Measurements from ENCODE around the gene DCLK2. TPM values are rescaled to one million over a fixed set of nuclear protein-coding genes. Genes with fewer than 3 reads are reported as not detected.
A peak's percentile ranks its signal among the peaks of the same experiment; 100 is the strongest.

The DCLK2 gene
- total RNA-seq, 2 donors from 2014 or later = 0.20 to 0.42 TPM

- Mint-ChIP-seq H3K9me3 (no peaks in the 10 kb centered on the region), H3K4me3 (no peak overlapping the region), H3K36me3 (ENCODE audit: low read depth) (no peaks in the 10 kb centered on the region), H3K27ac (no peak overlapping the region), H3K27me3 (ENCODE audit: insufficient read depth) (peaks cover 60% of the 10 kb centered on the region), H3K4me1 (no peaks in the 10 kb centered on the region)
- H3K27me3 ChIP-seq (ENCODE audit: control insufficient read depth, insufficient read depth, low read length, poor library complexity, severe bottlenecking) = peaks cover 58% of the 10 kb centered on the region
- H3K9me3 ChIP-seq (ENCODE audit: control insufficient read depth, low read length) = no peaks in the 10 kb centered on the region
- H3K36me3 ChIP-seq (ENCODE audit: control insufficient read depth, insufficient read depth, low read length) = no peaks in the 10 kb centered on the region
- no peak overlapping the region for H3K9ac ChIP-seq (ENCODE audit: extremely low read depth, low read length, poor library complexity, severe bottlenecking)
- no peak overlapping the region for H3K4me3 ChIP-seq (ENCODE audit: low read length)
- DNase-seq = no peak
- H3K27ac ChIP-seq (ENCODE audit: low read depth, low read length) = peak overlapping the region; percentile 32
- no peaks in the 10 kb centered on the region for H3K4me1 ChIP-seq (ENCODE audit: control insufficient read depth, insufficient read depth, low read length)
- no peak for TF ChIP-seq CTCF (conservative IDR thresholded peaks at IDR 0.05)
- WGBS, 2 experiments (ENCODE audit: insufficient coverage in 1 of 2, insufficient read length in 1 of 2) = 67% methylated on average over 1 of the region's 1 CpG; no CpG with 5 or more reads in 1 of the 2 experiments
Measured at GRCh38 chr4:150082241-150082640, 4.0 kb downstream of the DCLK2 start.

- no peak overlapping the region for H3K9ac ChIP-seq (ENCODE audit: extremely low read depth, low read length, poor library complexity, severe bottlenecking)
- peaks cover 14% of the 10 kb centered on the region for H3K27me3 ChIP-seq (ENCODE audit: control insufficient read depth, insufficient read depth, low read length, poor library complexity, severe bottlenecking)
- H3K9me3 ChIP-seq (ENCODE audit: control insufficient read depth, low read length) = no peaks in the 10 kb centered on the region
- Mint-ChIP-seq H3K36me3 (ENCODE audit: low read depth) (no peaks in the 10 kb centered on the region), H3K4me3 (no peak overlapping the region), H3K27me3 (ENCODE audit: insufficient read depth) (peaks cover 19% of the 10 kb centered on the region), H3K27ac (no peak overlapping the region), H3K9me3 (no peaks in the 10 kb centered on the region), H3K4me1 (no peaks in the 10 kb centered on the region)
- WGBS, 2 experiments (ENCODE audit: insufficient coverage in 1 of 2, insufficient read length in 1 of 2) = 72% methylated on average over 4 of the region's 4 CpGs; no CpG with 5 or more reads in 1 of the 2 experiments
- H3K4me1 ChIP-seq (ENCODE audit: control insufficient read depth, insufficient read depth, low read length) = no peaks in the 10 kb centered on the region
- H3K4me3 ChIP-seq (ENCODE audit: low read length) = no peak overlapping the region
- H3K36me3 ChIP-seq (ENCODE audit: control insufficient read depth, insufficient read depth, low read length) = no peaks in the 10 kb centered on the region
- no peak overlapping the region for H3K27ac ChIP-seq (ENCODE audit: low read depth, low read length)
- TF ChIP-seq CTCF (conservative IDR thresholded peaks at IDR 0.05) = no peak
- no peak for DNase-seq
Measured at GRCh38 chr4:150087006-150087405, 8.8 kb downstream of the DCLK2 start.

GRCh38 chr4:150089732-150090131, 11.5 kb downstream of the DCLK2 start:
- H3K27me3 ChIP-seq (ENCODE audit: control insufficient read depth, insufficient read depth, low read length, poor library complexity, severe bottlenecking) = no peaks in the 10 kb centered on the region
- H3K9ac ChIP-seq (ENCODE audit: extremely low read depth, low read length, poor library complexity, severe bottlenecking) = no peak overlapping the region
- no peaks in the 10 kb centered on the region for H3K36me3 ChIP-seq (ENCODE audit: control insufficient read depth, insufficient read depth, low read length)
- no peaks in the 10 kb centered on the region for H3K36me3 Mint-ChIP-seq (ENCODE audit: low read depth)
- no peaks in the 10 kb centered on the region for H3K4me1 ChIP-seq (ENCODE audit: control insufficient read depth, insufficient read depth, low read length)
- peaks cover under 1% of the 10 kb centered on the region for H3K27me3 Mint-ChIP-seq (ENCODE audit: insufficient read depth)
- no peaks in the 10 kb centered on the region for H3K9me3 Mint-ChIP-seq
- 93 to 95% methylated on average over 3 to 5 of the region's 5 CpGs for WGBS, 2 experiments (ENCODE audit: insufficient coverage in 1 of 2, insufficient read length in 1 of 2)
- H3K4me3 Mint-ChIP-seq = no peak overlapping the region
- H3K9me3 ChIP-seq (ENCODE audit: control insufficient read depth, low read length) = no peaks in the 10 kb centered on the region
- no peak for DNase-seq
- H3K27ac ChIP-seq (ENCODE audit: low read depth, low read length) = no peak overlapping the region
- H3K4me3 ChIP-seq (ENCODE audit: low read length) = no peak overlapping the region
- H3K27ac Mint-ChIP-seq = no peak overlapping the region
- no peaks in the 10 kb centered on the region for H3K4me1 Mint-ChIP-seq
- no peak for TF ChIP-seq CTCF (conservative IDR thresholded peaks at IDR 0.05)

All from endodermal cell (in vitro differentiated cells).